HepG2 (cell line): ENCODE measurements around the gene SNX30. TPM values are rescaled to one million over a fixed set of nuclear protein-coding genes. Genes with fewer than 3 reads are reported as not detected.

ENCODE experiments used
- CEBPB ChIP-seq: IDR thresholded peaks from 2 replicates; pipeline ENCODE4 v1.6.1; 2011; ENCODE audit warnings: low read depth, low read length, improper control_type of control experiment, borderline replicate concordance
- ELF1 ChIP-seq: sonication (generic); formaldehyde crosslinking; IDR thresholded peaks from 2 replicates; pipeline ENCODE4 v1.4.0; 2020; ENCODE audit warnings: missing genetic modification reagents
- ELF3 ChIP-seq: IDR thresholded peaks from 2 replicates; pipeline ENCODE4 v1.6.1; 2016; ENCODE audit warnings: missing genetic modification reagents, missing compliant biosample characterization
- FLYWCH1 ChIP-seq: sonication (generic); formaldehyde crosslinking; IDR thresholded peaks from 2 replicates; pipeline ENCODE4 v1.8.1; 2023; ENCODE audit warnings: mild to moderate bottlenecking, missing genetic modification reagents
- FOSL1 ChIP-seq: sonication (generic); formaldehyde crosslinking; IDR thresholded peaks from 2 replicates; pipeline ENCODE4 v1.9.0; 2021; ENCODE audit warnings: missing genetic modification reagents, borderline replicate concordance
- HNRNPK ChIP-seq: fragments of 200-400 bp; formaldehyde crosslinking; IDR thresholded peaks from 2 replicates; pipeline ENCODE4 v1.6.1; 2018; ENCODE audit warnings: low read length, low read depth, moderate library complexity, mild to moderate bottlenecking; ENCODE audit not compliant: poor library complexity, severe bottlenecking
- ISL2 ChIP-seq: sonication (generic); formaldehyde crosslinking; IDR thresholded peaks from 2 replicates; pipeline ENCODE4 v1.5.0; 2020; ENCODE audit warnings: missing genetic modification reagents
- JUNB ChIP-seq: sonication (generic); formaldehyde crosslinking; IDR thresholded peaks from 2 replicates; pipeline ENCODE4 v1.8.0; 2022; ENCODE audit warnings: missing genetic modification reagents, mild to moderate bottlenecking, borderline replicate concordance
- KLF15 ChIP-seq: sonication (generic); formaldehyde crosslinking; IDR thresholded peaks from 2 replicates; pipeline ENCODE4 v1.8.1; 2023; ENCODE audit warnings: borderline replicate concordance, mild to moderate bottlenecking, inconsistent platforms, missing genetic modification reagents, mixed read lengths
- MAFG ChIP-seq: sonication (generic); formaldehyde crosslinking; IDR thresholded peaks from 2 replicates; pipeline ENCODE4 v1.5.1; 2020; ENCODE audit warnings: mild to moderate bottlenecking, missing genetic modification reagents
- MAX ChIP-seq: IDR thresholded peaks from 2 replicates; pipeline ENCODE4 v1.6.1; 2012; ENCODE audit warnings: inconsistent platforms
- MNT ChIP-seq: fragments of 450-650 bp; IDR thresholded peaks from 2 replicates; pipeline ENCODE4 v1.6.1; 2016
- SKI ChIP-seq: fragments of 450-650 bp; IDR thresholded peaks from one replicate; pipeline ENCODE4 v1.6.1; 2018; ENCODE audit warnings: mild to moderate bottlenecking; ENCODE audit not compliant: partially characterized antibody
- SMAD1 ChIP-seq: sonication (generic); formaldehyde crosslinking; IDR thresholded peaks from 2 replicates; pipeline ENCODE4 v1.4.0; 2020; ENCODE audit warnings: missing genetic modification reagents, low read depth, mild to moderate bottlenecking, borderline replicate concordance
- SMYD3 ChIP-seq: sonication (generic); formaldehyde crosslinking; IDR thresholded peaks from 2 replicates; pipeline ENCODE4 v1.8.1; 2023; ENCODE audit warnings: mild to moderate bottlenecking, missing genetic modification reagents
- SP5 ChIP-seq: IDR thresholded peaks from 2 replicates; pipeline ENCODE4 v1.6.1; 2016; ENCODE audit warnings: low read depth, borderline replicate concordance
- SPEN ChIP-seq: sonication (generic); formaldehyde crosslinking; IDR thresholded peaks from 2 replicates; pipeline ENCODE4 v1.5.1; 2020; ENCODE audit warnings: low read depth, mild to moderate bottlenecking, missing genetic modification reagents
- SRY ChIP-seq: sonication (generic); formaldehyde crosslinking; IDR thresholded peaks from 2 replicates; pipeline ENCODE4 v1.8.0; 2022; ENCODE audit warnings: mild to moderate bottlenecking, missing genetic modification reagents
- TFDP2 ChIP-seq: sonication (generic); formaldehyde crosslinking; IDR thresholded peaks from 2 replicates; pipeline ENCODE4 v1.4.0; 2020; ENCODE audit warnings: missing genetic modification reagents
- ZBTB3 ChIP-seq: sonication (generic); formaldehyde crosslinking; IDR thresholded peaks from 2 replicates; pipeline ENCODE4 v1.4.0; 2020; ENCODE audit warnings: low read depth, mild to moderate bottlenecking, moderate library complexity, missing genetic modification reagents, borderline replicate concordance
- ZEB1 ChIP-seq: IDR thresholded peaks from 2 replicates; pipeline ENCODE4 v1.6.1; 2012; ENCODE audit warnings: mild to moderate bottlenecking, low read depth, inconsistent platforms; ENCODE audit not compliant: insufficient replicate concordance
- ZFAT ChIP-seq: sonication (generic); formaldehyde crosslinking; conservative IDR thresholded peaks from 2 replicates; pipeline ENCODE4 v1.8.1; 2023; ENCODE audit warnings: missing genetic modification reagents, inconsistent platforms
- ZKSCAN5 ChIP-seq: sonication (generic); formaldehyde crosslinking; IDR thresholded peaks from 2 replicates; pipeline ENCODE4 v1.5.1; 2020; ENCODE audit warnings: mild to moderate bottlenecking, missing genetic modification reagents
- ZMAT3 ChIP-seq: sonication (generic); formaldehyde crosslinking; conservative IDR thresholded peaks from 2 replicates; pipeline ENCODE4 v1.7.0; 2021; ENCODE audit warnings: missing genetic modification reagents
- ZNF460 ChIP-seq: sonication (generic); formaldehyde crosslinking; IDR thresholded peaks from 2 replicates; pipeline ENCODE4 v1.5.1; 2020; ENCODE audit warnings: missing genetic modification reagents, mild to moderate bottlenecking, borderline replicate concordance
- ZNF546 ChIP-seq: sonication (generic); formaldehyde crosslinking; conservative IDR thresholded peaks from 2 replicates; pipeline ENCODE4 v1.8.1; 2023; ENCODE audit warnings: mild to moderate bottlenecking, missing genetic modification reagents
- ZNF562 ChIP-seq: sonication (generic); formaldehyde crosslinking; IDR thresholded peaks from 2 replicates; pipeline ENCODE4 v1.8.0; 2022; ENCODE audit warnings: missing genetic modification reagents, borderline replicate concordance
- ZNF691 ChIP-seq: sonication (generic); formaldehyde crosslinking; IDR thresholded peaks from 2 replicates; pipeline ENCODE4 v1.4.0; 2020; ENCODE audit warnings: missing genetic modification reagents, low read depth, mild to moderate bottlenecking, borderline replicate concordance
- ZNF883 ChIP-seq: sonication (generic); formaldehyde crosslinking; IDR thresholded peaks from 2 replicates; pipeline ENCODE4 v1.5.1; 2020; ENCODE audit warnings: mild to moderate bottlenecking, missing genetic modification reagents; ENCODE audit errors: not compliant biosample characterization
- ZSCAN31 ChIP-seq: sonication (generic); formaldehyde crosslinking; IDR thresholded peaks from 2 replicates; pipeline ENCODE4 v1.5.0; 2020; ENCODE audit warnings: low read depth, mild to moderate bottlenecking, missing genetic modification reagents
- polyA plus RNA-seq, 8 experiments: library from polyadenylated mRNA; depleted of rRNA in 3 of 8; stranded (reverse) in 7 of 8; unstranded in 1 of 8; fragments of >200 nt; fragmentation: Illumina TruSeq in 4 of 8; extraction: Trizol in 4 of 8; gene quantifications; 2 replicates each; pipeline versions ENCODE4 v1.2.1 to v1.2.3, GENCODE V29; 2011 to 2016; ENCODE audit warnings: low read depth in 4 of 8, missing spikeins in 1 of 8, mixed read lengths in 1 of 8; ENCODE audit not compliant: insufficient read depth in 1 of 8
- total RNA-seq, 5 experiments: library from RNA; depleted of rRNA; stranded (reverse); fragments of >200 nt; fragmentation: Illumina TruSeq; extraction: Trizol; gene quantifications; 2 replicates each; pipeline ENCODE4 v1.2.3, GENCODE V29; 2016; ENCODE audit warnings: low read depth in 1 of 5

The SNX30 gene
- total and polyA plus RNA-seq, 2 of the 13 experiments (the other 11 are each of a cell fraction or from before 2014, with no cell fraction given): 4.4 to 12.4 TPM

- TF ChIP-seq TFDP2 (CRISPR knock-in tag) (peak; percentile 35; the same call in 1 of the 2 replicates), ELF1 (peak; percentile 82), ZNF562 (CRISPR knock-in tag) (no peak), SP5 (CRISPR knock-in tag) (no peak), SRY (no peak), ZMAT3 (CRISPR knock-in tag) (no peak), ZKSCAN5 (CRISPR knock-in tag) (no peak), ISL2 (no peak), ZBTB3 (CRISPR knock-in tag) (no peak), ZNF691 (no peak), KLF15 (CRISPR knock-in tag) (no peak), HNRNPK (no peak), ZSCAN31 (CRISPR knock-in tag) (no peak), SKI (peak; percentile 12), ZFAT (no peak), CEBPB (no peak), MAX (peak; percentile 68), MAFG (CRISPR knock-in tag) (no peak), SMAD1 (CRISPR knock-in tag) (no peak), SPEN (CRISPR knock-in tag) (no peak), ELF3 (CRISPR knock-in tag) (peak; percentile 21; the same call in 1 of the 2 replicates), ZNF546 (CRISPR knock-in tag) (no peak), ZEB1 (peak; percentile 84), FLYWCH1 (no peak), ZNF883 (CRISPR knock-in tag) (no peak), FOSL1 (CRISPR knock-in tag) (no peak), MNT (no peak), SMYD3 (CRISPR knock-in tag) (no peak), JUNB (no peak), ZNF460 (CRISPR knock-in tag) (no peak)
These were observed 14.3 kb downstream of the SNX30 start (continued) for GRCh38 chr9:112764837-112765236.
